Gastrocnemius medialis (tissue), 4 donors: Measurements from ENCODE around the gene FAM217B. TPM values are rescaled to one million over a fixed set of nuclear protein-coding genes. Genes with fewer than 3 reads are reported as not detected.

ENCODE experiments used
- ATAC-seq, 2 donors: fragments of 150-250 bp; one replicate each; pipeline ENCODE4 v1.9.1; 2016
- DNase-seq, 2 donors: peaks; one replicate each; pipeline ENCODE4 v3.0.0-alpha.2; 2019
- H3K27ac ChIP-seq, 4 donors: fragments of 200-600 bp; sonication (generic); 1 replicate in 1 of 4; 2 replicates in 3 of 4; pipeline ENCODE4 v1.5.1; 2016 to 2018; ENCODE audit warnings: mild to moderate bottlenecking in 2 of 4, moderate library complexity in 1 of 4
- H3K27me3 ChIP-seq, 3 donors: fragments of 200-600 bp; sonication (generic) in 2 of 3; 1 replicate in 1 of 3; 2 replicates in 2 of 3; pipeline versions ENCODE4 v1.5.1 to v1.6.0; 2016 to 2019; ENCODE audit warnings: mild to moderate bottlenecking in 1 of 3, moderate library complexity in 1 of 3
- H3K36me3 ChIP-seq, 2 donors: fragments of 200-600 bp; sonication (generic) in 1 of 2; one replicate each; pipeline ENCODE4 v1.5.1; 2017 to 2018
- H3K4me1 ChIP-seq, 2 donors: fragments of 200-600 bp; sonication (generic) in 1 of 2; one replicate each; pipeline ENCODE4 v1.5.1; 2016 to 2017; ENCODE audit warnings: mild to moderate bottlenecking in 2 of 2
- H3K4me3 ChIP-seq, 4 donors: fragments of 200-600 bp; sonication (generic) in 3 of 4; 1 replicate in 1 of 4; 2 replicates in 3 of 4; pipeline ENCODE4 v1.5.1; 2016 to 2019; ENCODE audit warnings: mild to moderate bottlenecking in 2 of 4
- H3K9me3 ChIP-seq, 3 donors: fragments of 200-600 bp; sonication (generic) in 2 of 3; 1 replicate in 1 of 3; 2 replicates in 2 of 3; pipeline ENCODE4 v1.5.1; 2016 to 2019
- POLR2A ChIP-seq, 2 donors: fragments of 450-650 bp; IDR thresholded peaks; one replicate each; pipeline ENCODE4 v1.6.1; 2017; ENCODE audit warnings: antibody characterized with exemption in 2 of 2, mild to moderate bottlenecking in 2 of 2, moderate library complexity in 2 of 2
- in situ Hi-C, 4 donors: fragments of 200-750 bp; cut with MboI; loops; one replicate each; pipeline versions ENCODE4 v1.15.0 to v1.8.0; 2017; ENCODE audit warnings: low sequenced_read_pairs in 4 of 4
- intact Hi-C: fragments of 100-400 bp; cut with DNase I; formaldehyde crosslinking; loops from one replicate; pipeline ENCODE4 v1.15.1; 2023; ENCODE audit warnings: low total_unique reads
- total RNA-seq, 4 donors: library from RNA; depleted of rRNA; stranded (reverse); fragments of >200 nt; gene quantifications; one replicate each; pipeline versions ENCODE4 v1.1.0 to v1.2.3, GENCODE V29; 2016
- TF ChIP-seq, protein P1 (sequence below), 5 experiments: fragments of 450-650 bp in 3 of 5; fragments of 200-600 bp in 2 of 5; sonication (generic) in 2 of 5; IDR thresholded peaks in 4 of 5; conservative IDR thresholded peaks in 1 of 5; 1 replicate in 4 of 5; 2 replicates in 1 of 5; pipeline ENCODE4 v1.5.1; 2016 to 2019; ENCODE audit warnings: antibody characterized with exemption in 5 of 5, mild to moderate bottlenecking in 3 of 5, moderate library complexity in 3 of 5

FAM217B gene
- total RNA-seq, 4 donors from 2014 or later = 2.8 to 6.9 (median 6.4) TPM

GRCh38 chr20:59958123-59958522, 17.9 kb downstream of the FAM217B start, which contains the start of gene CDH26:
Gene CDH26, plus strand, starts transcription at chr20:59958423. Its CDS starts 304 bp downstream, at chr20:59958727.
- no peak within 1 kb of the TSS for H3K4me3 ChIP-seq
- TF ChIP-seq, protein P1, sequence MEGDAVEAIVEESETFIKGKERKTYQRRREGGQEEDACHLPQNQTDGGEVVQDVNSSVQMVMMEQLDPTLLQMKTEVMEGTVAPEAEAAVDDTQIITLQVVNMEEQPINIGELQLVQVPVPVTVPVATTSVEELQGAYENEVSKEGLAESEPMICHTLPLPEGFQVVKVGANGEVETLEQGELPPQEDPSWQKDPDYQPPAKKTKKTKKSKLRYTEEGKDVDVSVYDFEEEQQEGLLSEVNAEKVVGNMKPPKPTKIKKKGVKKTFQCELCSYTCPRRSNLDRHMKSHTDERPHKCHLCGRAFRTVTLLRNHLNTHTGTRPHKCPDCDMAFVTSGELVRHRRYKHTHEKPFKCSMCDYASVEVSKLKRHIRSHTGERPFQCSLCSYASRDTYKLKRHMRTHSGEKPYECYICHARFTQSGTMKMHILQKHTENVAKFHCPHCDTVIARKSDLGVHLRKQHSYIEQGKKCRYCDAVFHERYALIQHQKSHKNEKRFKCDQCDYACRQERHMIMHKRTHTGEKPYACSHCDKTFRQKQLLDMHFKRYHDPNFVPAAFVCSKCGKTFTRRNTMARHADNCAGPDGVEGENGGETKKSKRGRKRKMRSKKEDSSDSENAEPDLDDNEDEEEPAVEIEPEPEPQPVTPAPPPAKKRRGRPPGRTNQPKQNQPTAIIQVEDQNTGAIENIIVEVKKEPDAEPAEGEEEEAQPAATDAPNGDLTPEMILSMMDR (IDR thresholded peaks at IDR 0.05 in 4 of 5, conservative IDR thresholded peaks at IDR 0.05 in 1 of 5) = no peak
- no peak for TF ChIP-seq POLR2A (IDR thresholded peaks at IDR 0.05)
- no peaks in the 10 kb centered on the region for H3K36me3 ChIP-seq
- no peak within 1 kb of the TSS for H3K27ac ChIP-seq
- in situ Hi-C loops (no loop called here), intact Hi-C loops (no loop called here)
- H3K4me1 ChIP-seq = peaks cover 6 to 10% of the 10 kb centered on the region in 2 donors
- H3K27me3 ChIP-seq = no peaks in the 10 kb centered on the region
- no peak for ATAC-seq
- H3K9me3 ChIP-seq = no peaks in the 10 kb centered on the region
- DNase-seq = no peak

DNA sequence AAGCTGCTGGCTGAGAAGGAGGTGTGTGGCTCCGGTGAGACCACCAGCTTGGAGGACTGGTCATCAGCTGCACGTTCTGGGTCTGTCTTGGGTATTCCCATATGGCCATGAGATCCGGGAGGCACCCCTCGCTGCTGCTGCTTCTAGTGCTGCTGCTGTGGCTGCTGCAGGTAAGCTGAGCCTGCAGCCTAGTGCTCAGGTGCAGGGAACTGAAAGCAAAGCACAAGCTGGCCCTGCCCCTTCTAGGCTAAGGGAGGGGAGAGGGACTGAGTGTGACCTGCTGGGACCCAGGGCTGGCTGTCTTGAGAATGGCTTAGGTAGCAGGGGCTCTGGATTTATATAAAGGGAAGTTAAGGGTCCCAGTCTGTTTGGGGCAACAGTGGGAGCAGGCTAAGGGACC, 18.4 kb downstream of the FAM217B start:
- Histone ChIP-seq H3K4me3 (no peak overlapping the region), H3K9me3 (no peaks in the 10 kb centered on the region), H3K27me3 (no peaks in the 10 kb centered on the region), H3K36me3 (no peaks in the 10 kb centered on the region), H3K27ac (no peak overlapping the region), H3K4me1 (peaks cover 6 to 10% of the 10 kb centered on the region in 2 donors)
- DNase-seq (no peak), ATAC-seq (no peak)
- in situ Hi-C loops = no loop called here
- intact Hi-C loops = no loop called here
- TF ChIP-seq, protein P1 (IDR thresholded peaks at IDR 0.05 in 4 of 5, conservative IDR thresholded peaks at IDR 0.05 in 1 of 5) = no peak
- no peak for TF ChIP-seq POLR2A (IDR thresholded peaks at IDR 0.05)

DNA sequence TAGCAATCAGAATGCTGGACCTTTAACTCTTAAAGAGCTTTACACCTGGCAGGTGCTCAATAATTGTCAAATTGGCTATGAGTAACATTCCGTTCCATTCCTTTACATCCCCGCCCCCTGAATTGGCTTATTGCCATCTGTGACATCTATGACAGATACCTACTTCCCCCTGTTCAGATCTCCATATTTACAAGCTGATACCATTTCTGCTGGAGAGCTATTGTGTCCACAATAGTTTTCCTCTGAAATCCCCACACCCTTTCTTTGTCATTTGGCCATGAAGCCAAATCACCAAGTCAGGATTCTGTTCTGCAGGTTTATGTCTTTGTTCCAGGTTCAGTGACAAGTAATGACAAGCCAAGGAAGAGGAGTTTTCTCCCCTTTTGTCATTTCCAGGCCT, 21.2 kb downstream of the FAM217B start:
- no peaks in the 10 kb centered on the region for H3K4me1 ChIP-seq
- no peak for DNase-seq
- in situ Hi-C loops = no loop called here
- no peaks in the 10 kb centered on the region for H3K9me3 ChIP-seq
- no peak overlapping the region for H3K4me3 ChIP-seq
- no peak overlapping the region for H3K27ac ChIP-seq
- TF ChIP-seq POLR2A (IDR thresholded peaks at IDR 0.05) = no peak
- TF ChIP-seq, protein P1 (IDR thresholded peaks at IDR 0.05 in 4 of 5, conservative IDR thresholded peaks at IDR 0.05 in 1 of 5) = no peak
- intact Hi-C loops = no loop called here
- no peaks in the 10 kb centered on the region for H3K27me3 ChIP-seq
- no peak for ATAC-seq
- H3K36me3 ChIP-seq = no peaks in the 10 kb centered on the region

DNA sequence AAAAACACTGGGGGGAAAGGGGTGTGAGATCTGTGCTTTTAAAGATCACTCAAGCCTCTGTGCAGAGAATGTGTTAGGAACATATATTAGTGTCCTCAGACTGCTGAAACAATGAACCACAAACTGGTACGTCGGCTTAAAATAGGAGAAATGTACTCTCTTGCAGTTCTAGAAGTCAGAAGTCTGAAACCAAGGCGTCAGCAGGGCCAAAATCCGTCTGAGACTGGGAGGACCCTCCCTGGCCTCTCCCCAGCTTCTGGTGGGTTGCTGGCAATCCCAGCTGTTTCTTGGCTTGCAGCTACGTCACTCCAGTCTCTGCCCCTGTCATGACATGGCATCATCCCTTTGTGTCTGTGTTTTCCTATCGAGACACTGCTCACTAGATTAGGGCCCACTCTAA, 22.0 kb downstream of the FAM217B start:
- Histone ChIP-seq H3K4me1 (no peaks in the 10 kb centered on the region), H3K27ac (no peak overlapping the region), H3K27me3 (no peaks in the 10 kb centered on the region), H3K36me3 (no peaks in the 10 kb centered on the region), H3K9me3 (no peaks in the 10 kb centered on the region), H3K4me3 (no peak overlapping the region)
- no peak for DNase-seq
- no peak for ATAC-seq
- intact Hi-C loops = no loop called here
- in situ Hi-C loops = no loop called here
- TF ChIP-seq, protein P1 (IDR thresholded peaks at IDR 0.05 in 4 of 5, conservative IDR thresholded peaks at IDR 0.05 in 1 of 5) = no peak
- TF ChIP-seq POLR2A (IDR thresholded peaks at IDR 0.05) = no peak

- in situ Hi-C loops (no loop called here), intact Hi-C loops (no loop called here)
- no peaks in the 10 kb centered on the region for H3K27me3 ChIP-seq
- no peaks in the 10 kb centered on the region for H3K9me3 ChIP-seq
- TF ChIP-seq, protein P1 (IDR thresholded peaks at IDR 0.05 in 4 of 5, conservative IDR thresholded peaks at IDR 0.05 in 1 of 5) = no peak
- TF ChIP-seq POLR2A (IDR thresholded peaks at IDR 0.05) = no peak
- no peaks in the 10 kb centered on the region for H3K4me1 ChIP-seq
- ATAC-seq (no peak), DNase-seq (no peak)
- H3K36me3 ChIP-seq = no peaks in the 10 kb centered on the region
- H3K27ac ChIP-seq = no peak overlapping the region
- H3K4me3 ChIP-seq = no peak overlapping the region
These were observed 26.2 kb downstream of the FAM217B start for GRCh38 chr20:59966428-59966827.
